Measurements from ENCODE around the gene USP25. TPM values are rescaled to one million over a fixed set of nuclear protein-coding genes. Genes with fewer than 3 reads are reported as not detected.

The USP25 gene
- polyA plus RNA-seq, 1 donor (not counting 4 experiments of a cell fraction or from before 2014, with no cell fraction given), result 17.8 TPM

DNA sequence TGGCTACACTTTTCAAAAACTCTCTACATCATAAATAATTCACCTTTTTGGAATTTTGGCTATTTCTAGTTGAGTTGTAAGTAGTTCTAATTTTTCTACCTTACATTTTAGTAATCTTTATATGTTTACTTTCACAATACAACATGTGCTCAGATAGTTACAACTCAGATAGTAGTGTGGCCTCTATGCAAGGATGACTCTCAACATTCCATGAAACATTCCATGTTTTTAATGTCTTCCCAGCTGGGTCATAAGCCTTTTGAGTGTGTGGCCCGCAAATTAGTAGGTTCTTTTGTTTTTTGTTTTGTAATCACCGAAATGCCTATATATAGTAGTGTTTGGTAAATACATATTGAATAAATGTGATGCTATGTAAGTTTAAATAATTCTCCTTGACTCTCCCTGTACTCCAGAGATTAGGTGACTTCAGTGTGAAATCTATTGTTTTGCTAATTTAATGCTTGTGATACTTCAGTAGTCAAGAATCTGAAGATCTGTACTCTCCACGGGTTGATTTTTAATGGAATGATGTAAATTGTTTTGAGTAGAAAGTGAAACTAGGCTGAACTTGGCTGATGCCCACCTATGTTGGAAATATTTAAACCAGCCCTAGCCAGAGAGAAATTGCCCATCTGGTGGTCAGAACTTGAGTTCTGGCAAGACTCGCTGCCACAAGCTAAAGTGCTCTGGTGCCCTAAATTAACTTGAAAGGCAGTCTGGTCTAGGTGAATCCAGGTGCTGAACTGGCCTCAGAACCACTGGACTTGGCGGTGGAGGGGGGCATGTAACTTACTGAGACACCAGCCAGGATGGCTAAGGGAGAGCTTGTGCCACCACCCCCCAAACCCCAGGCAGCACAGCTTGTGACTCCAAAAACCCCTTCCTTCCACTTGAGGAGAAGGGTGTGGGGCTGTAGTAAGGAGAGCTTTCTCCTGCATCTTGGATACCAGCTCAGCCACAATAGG lies 165.6 kb downstream of the USP25 start:
- H3K4me3 ChIP-seq (ENCODE audit: control insufficient read depth in 2 of 3, extremely low read depth in 1 of 3, insufficient read depth in 2 of 3, low read depth in 1 of 3, low read length in 3 of 3), result no peak overlapping the region
- no peak for TF ChIP-seq EZH2 (IDR thresholded peaks at IDR 0.05; ENCODE audit: low read length)
- TF ChIP-seq CTCF (optimal IDR thresholded peaks at IDR 0.05 in 1 of 3, IDR thresholded peaks at IDR 0.05 in 1 of 3, conservative IDR thresholded peaks at IDR 0.05 in 1 of 3; ENCODE audit: extremely low read depth in 1 of 3, insufficient read depth in 2 of 3, low read length in 3 of 3), result no peak
- FAIRE-seq, result no peak

GRCh38 chr21:15896501-15896900 lies 166.7 kb downstream of the USP25 start:
- H3K79me2 ChIP-seq (ENCODE audit: control insufficient read depth, insufficient read depth, low read length), result no peaks in the 10 kb centered on the region
- no peak overlapping the region for H3K4me3 ChIP-seq (ENCODE audit: control insufficient read depth in 2 of 3, extremely low read depth in 1 of 3, insufficient read depth in 2 of 3, low read depth in 1 of 3, low read length in 3 of 3)
- H3K27me3 ChIP-seq (ENCODE audit: control insufficient read depth, extremely low read depth, insufficient read depth, low read length), result no peaks in the 10 kb centered on the region
- H2AFZ ChIP-seq (ENCODE audit: control insufficient read depth, low read length), result no peak overlapping the region
- no peaks in the 10 kb centered on the region for H4K20me1 ChIP-seq (ENCODE audit: control insufficient read depth, extremely low read depth, insufficient read depth, low read length)
- no peak overlapping the region for H3K27ac ChIP-seq (ENCODE audit: control insufficient read depth, insufficient read depth, low read length)
- no peak for TF ChIP-seq CTCF (optimal IDR thresholded peaks at IDR 0.05 in 1 of 3, IDR thresholded peaks at IDR 0.05 in 1 of 3, conservative IDR thresholded peaks at IDR 0.05 in 1 of 3; ENCODE audit: extremely low read depth in 1 of 3, insufficient read depth in 2 of 3, low read length in 3 of 3)
- no peak for TF ChIP-seq EZH2 (IDR thresholded peaks at IDR 0.05; ENCODE audit: low read length)
- dilution Hi-C loops (cut with MboI; ENCODE audit: extremely low pct_ligation_motif_present, low sequenced_read_pairs), result no loop called here
- no peaks in the 10 kb centered on the region for H3K9me3 ChIP-seq (ENCODE audit: control insufficient read depth, low read depth, low read length)
- DNase-seq (ENCODE audit: low read depth, low spot score) (no peak), FAIRE-seq (no peak)
- H3K4me1 ChIP-seq (ENCODE audit: control insufficient read depth, extremely low read depth, insufficient read depth, low read length), result no peaks in the 10 kb centered on the region
- no peaks in the 10 kb centered on the region for H3K36me3 ChIP-seq (ENCODE audit: control insufficient read depth in 2 of 2, extremely low read depth in 1 of 2, insufficient read depth in 2 of 2, low read length in 2 of 2)
- no peak overlapping the region for H3K4me2 ChIP-seq (ENCODE audit: control insufficient read depth, extremely low read depth, insufficient read depth, low read depth, low read length)
- H3K9ac ChIP-seq (ENCODE audit: control insufficient read depth, extremely low read depth, insufficient read depth, low read length), result no peak overlapping the region
- H3K9me1 ChIP-seq (ENCODE audit: control insufficient read depth, extremely low read depth, insufficient read depth, low read length), result no peaks in the 10 kb centered on the region

More for the DNA sequence above, 165.6 kb downstream of the USP25 start:
- no peaks in the 10 kb centered on the region for H3K36me3 ChIP-seq (ENCODE audit: control insufficient read depth in 2 of 2, extremely low read depth in 1 of 2, insufficient read depth in 2 of 2, low read length in 2 of 2)
- no peaks in the 10 kb centered on the region for H4K20me1 ChIP-seq (ENCODE audit: control insufficient read depth, extremely low read depth, insufficient read depth, low read length)
- no peak overlapping the region for H3K9ac ChIP-seq (ENCODE audit: control insufficient read depth, extremely low read depth, insufficient read depth, low read length)
- no peaks in the 10 kb centered on the region for H3K9me1 ChIP-seq (ENCODE audit: control insufficient read depth, extremely low read depth, insufficient read depth, low read length)
- no peak overlapping the region for H3K4me2 ChIP-seq (ENCODE audit: control insufficient read depth, extremely low read depth, insufficient read depth, low read depth, low read length)
- H3K4me1 ChIP-seq (ENCODE audit: control insufficient read depth, extremely low read depth, insufficient read depth, low read length), result no peaks in the 10 kb centered on the region
- no peak overlapping the region for H3K27ac ChIP-seq (ENCODE audit: control insufficient read depth, insufficient read depth, low read length)
- no peak for DNase-seq (ENCODE audit: low read depth, low spot score)
- H2AFZ ChIP-seq (ENCODE audit: control insufficient read depth, low read length), result no peak overlapping the region
- H3K79me2 ChIP-seq (ENCODE audit: control insufficient read depth, insufficient read depth, low read length), result no peaks in the 10 kb centered on the region
- no peaks in the 10 kb centered on the region for H3K9me3 ChIP-seq (ENCODE audit: control insufficient read depth, low read depth, low read length)
- no peaks in the 10 kb centered on the region for H3K27me3 ChIP-seq (ENCODE audit: control insufficient read depth, extremely low read depth, insufficient read depth, low read length)
- dilution Hi-C loops (cut with MboI; ENCODE audit: extremely low pct_ligation_motif_present, low sequenced_read_pairs), result no loop called here
